ENCODE data around the gene SERP2. TPM values are rescaled to one million over a fixed set of nuclear protein-coding genes. Genes with fewer than 3 reads are reported as not detected.
A peak's percentile ranks its signal among the peaks of the same experiment; 100 is the strongest.

Gene SERP2
- total and polyA plus RNA-seq, 9 donors = 4.6 to 6.8 (median 5.5) TPM

- no peak overlapping the region for H3K27ac ChIP-seq (ENCODE audit: low read length)
- H3K9me3 ChIP-seq (replicated peaks; ENCODE audit: control insufficient read depth, low read depth, low read length) = no peaks in the 10 kb centered on the region
- H3K27me3 ChIP-seq (ENCODE audit: control insufficient read depth, insufficient read depth, low read length) = no peaks in the 10 kb centered on the region
- no CpG with 5 or more reads among the region's 3 CpGs for WGBS (ENCODE audit: insufficient coverage)
- H3K36me3 ChIP-seq (ENCODE audit: control insufficient read depth, insufficient read depth, low read length) = peaks cover 3% of the 10 kb centered on the region
- H3K4me1 ChIP-seq (ENCODE audit: control insufficient read depth, insufficient read depth, low read length) = no peaks in the 10 kb centered on the region
- DNase-seq = no peak
- no peak overlapping the region for H3K4me3 ChIP-seq (ENCODE audit: low read length)
Measured at GRCh38 chr13:44385401-44385800, 11.8 kb downstream of the SERP2 start.

GRCh38 chr13:44385847-44386246 lies 12.2 kb downstream of the SERP2 start:
- Histone ChIP-seq H3K36me3 (ENCODE audit: control insufficient read depth, insufficient read depth, low read length) (peaks cover 2% of the 10 kb centered on the region), H3K9me3 (replicated peaks; ENCODE audit: control insufficient read depth, low read depth, low read length) (no peaks in the 10 kb centered on the region), H3K4me3 (ENCODE audit: low read length) (no peak overlapping the region), H3K27me3 (ENCODE audit: control insufficient read depth, insufficient read depth, low read length) (no peaks in the 10 kb centered on the region), H3K27ac (ENCODE audit: low read length) (no peak overlapping the region), H3K4me1 (ENCODE audit: control insufficient read depth, insufficient read depth, low read length) (no peaks in the 10 kb centered on the region)
- WGBS (ENCODE audit: insufficient coverage) = 83% methylated on average over 2 of the region's 6 CpGs
- no peak for DNase-seq

GRCh38 chr13:44386913-44387556 lies 13.4 kb downstream of the SERP2 start:
- H3K27ac ChIP-seq (ENCODE audit: low read length) = no peak overlapping the region
- no peak overlapping the region for H3K4me3 ChIP-seq (ENCODE audit: low read length)
- H3K4me1 ChIP-seq (ENCODE audit: control insufficient read depth, insufficient read depth, low read length) = no peaks in the 10 kb centered on the region
- H3K9me3 ChIP-seq (replicated peaks; ENCODE audit: control insufficient read depth, low read depth, low read length) = no peaks in the 10 kb centered on the region
- no peaks in the 10 kb centered on the region for H3K36me3 ChIP-seq (ENCODE audit: control insufficient read depth, insufficient read depth, low read length)
- no peaks in the 10 kb centered on the region for H3K27me3 ChIP-seq (ENCODE audit: control insufficient read depth, insufficient read depth, low read length)
- no peak for DNase-seq
- 42% methylated on average over 2 of the region's 7 CpGs for WGBS (ENCODE audit: insufficient coverage)

GRCh38 chr13:44388427-44389059 lies 14.9 kb downstream of the SERP2 start:
- Histone ChIP-seq H3K4me3 (ENCODE audit: low read length) (no peak overlapping the region), H3K36me3 (ENCODE audit: control insufficient read depth, insufficient read depth, low read length) (no peaks in the 10 kb centered on the region), H3K27me3 (ENCODE audit: control insufficient read depth, insufficient read depth, low read length) (no peaks in the 10 kb centered on the region), H3K4me1 (ENCODE audit: control insufficient read depth, insufficient read depth, low read length) (no peaks in the 10 kb centered on the region), H3K9me3 (replicated peaks; ENCODE audit: control insufficient read depth, low read depth, low read length) (no peaks in the 10 kb centered on the region), H3K27ac (ENCODE audit: low read length) (no peak overlapping the region)
- WGBS (ENCODE audit: insufficient coverage) = 20% methylated on average over 1 of the region's 7 CpGs
- no peak for DNase-seq

GRCh38 chr13:44389060-44389666 lies 15.5 kb downstream of the SERP2 start:
- WGBS (ENCODE audit: insufficient coverage) = 57% methylated on average over 1 of the region's 4 CpGs
- Histone ChIP-seq H3K4me1 (ENCODE audit: control insufficient read depth, insufficient read depth, low read length) (no peaks in the 10 kb centered on the region), H3K9me3 (replicated peaks; ENCODE audit: control insufficient read depth, low read depth, low read length) (no peaks in the 10 kb centered on the region), H3K4me3 (ENCODE audit: low read length) (no peak overlapping the region), H3K27ac (ENCODE audit: low read length) (no peak overlapping the region), H3K36me3 (ENCODE audit: control insufficient read depth, insufficient read depth, low read length) (no peaks in the 10 kb centered on the region), H3K27me3 (ENCODE audit: control insufficient read depth, insufficient read depth, low read length) (no peaks in the 10 kb centered on the region)
- DNase-seq = no peak

- Histone ChIP-seq H3K36me3 (ENCODE audit: control insufficient read depth, insufficient read depth, low read length) (no peaks in the 10 kb centered on the region), H3K9me3 (replicated peaks; ENCODE audit: control insufficient read depth, low read depth, low read length) (no peaks in the 10 kb centered on the region), H3K4me1 (ENCODE audit: control insufficient read depth, insufficient read depth, low read length) (no peaks in the 10 kb centered on the region), H3K27ac (ENCODE audit: low read length) (peak overlapping the region; percentile 32), H3K27me3 (ENCODE audit: control insufficient read depth, insufficient read depth, low read length) (no peaks in the 10 kb centered on the region), H3K4me3 (ENCODE audit: low read length) (no peak overlapping the region)
- no CpG with 5 or more reads among the region's 1 CpG for WGBS (ENCODE audit: insufficient coverage)
- peak; percentile 85 for DNase-seq
Measured at GRCh38 chr13:44389876-44390275, 16.3 kb downstream of the SERP2 start.

GRCh38 chr13:44393391-44393790 lies 19.8 kb downstream of the SERP2 start:
- no peak for DNase-seq
- no peaks in the 10 kb centered on the region for H3K27me3 ChIP-seq (ENCODE audit: control insufficient read depth, insufficient read depth, low read length)
- WGBS (ENCODE audit: insufficient coverage) = 60% methylated on average over 6 of the region's 8 CpGs
- H3K27ac ChIP-seq (ENCODE audit: low read length) = no peak overlapping the region
- H3K36me3 ChIP-seq (ENCODE audit: control insufficient read depth, insufficient read depth, low read length) = no peaks in the 10 kb centered on the region
- H3K4me1 ChIP-seq (ENCODE audit: control insufficient read depth, insufficient read depth, low read length) = peaks cover 21% of the 10 kb centered on the region
- H3K4me3 ChIP-seq (ENCODE audit: low read length) = no peak overlapping the region
- H3K9me3 ChIP-seq (replicated peaks; ENCODE audit: control insufficient read depth, low read depth, low read length) = no peaks in the 10 kb centered on the region

GRCh38 chr13:44394658-44395057 lies 21.0 kb downstream of the SERP2 start:
- Histone ChIP-seq H3K4me1 (ENCODE audit: control insufficient read depth, insufficient read depth, low read length) (peaks cover 21% of the 10 kb centered on the region), H3K9me3 (replicated peaks; ENCODE audit: control insufficient read depth, low read depth, low read length) (no peaks in the 10 kb centered on the region), H3K36me3 (ENCODE audit: control insufficient read depth, insufficient read depth, low read length) (no peaks in the 10 kb centered on the region), H3K27me3 (ENCODE audit: control insufficient read depth, insufficient read depth, low read length) (no peaks in the 10 kb centered on the region), H3K27ac (ENCODE audit: low read length) (no peak overlapping the region), H3K4me3 (ENCODE audit: low read length) (no peak overlapping the region)
- DNase-seq = peak; percentile 20

- peak overlapping the region; percentile 76 for H3K27ac ChIP-seq (ENCODE audit: low read length)
- no peaks in the 10 kb centered on the region for H3K9me3 ChIP-seq (replicated peaks; ENCODE audit: control insufficient read depth, low read depth, low read length)
- peaks cover 21% of the 10 kb centered on the region for H3K4me1 ChIP-seq (ENCODE audit: control insufficient read depth, insufficient read depth, low read length)
- H3K27me3 ChIP-seq (ENCODE audit: control insufficient read depth, insufficient read depth, low read length) = no peaks in the 10 kb centered on the region
- no peak overlapping the region for H3K4me3 ChIP-seq (ENCODE audit: low read length)
- peak; percentile 57 for DNase-seq
- 67% methylated on average over 1 of the region's 8 CpGs for WGBS (ENCODE audit: insufficient coverage)
- H3K36me3 ChIP-seq (ENCODE audit: control insufficient read depth, insufficient read depth, low read length) = no peaks in the 10 kb centered on the region
Measured at GRCh38 chr13:44395976-44396694, 22.5 kb downstream of the SERP2 start.

Data from muscle of leg (tissue), 11 donors.